GM12891 (cell line): ENCODE results near the gene LHFPL2.

Source experiments
- DNase-seq: peaks from one replicate; pipeline ENCODE4 v3.0.0; 2011; ENCODE audit warnings: low spot score; ENCODE audit not compliant: insufficient read length
- FAIRE-seq: peaks from 2 replicates; lab custom pipeline; 2011; peaks lifted over from hg19 to GRCh38; lab: Jason Lieb, UNC
- PAX5 ChIP-seq: IDR thresholded peaks from 2 replicates; pipeline ENCODE4 v1.6.1; 2011; ENCODE audit warnings: low read length, moderate library complexity, mild to moderate bottlenecking; ENCODE audit not compliant: insufficient read depth, severe bottlenecking
- POLR2A ChIP-seq: IDR thresholded peaks from 2 replicates; pipeline ENCODE4 v1.6.1; 2011; ENCODE audit warnings: low read depth, low read length, control low read depth
- POLR2AphosphoS5 ChIP-seq: IDR thresholded peaks from 2 replicates; pipeline ENCODE4 v1.6.1; 2011; ENCODE audit warnings: low read depth, low read length, control low read depth
- POU2F2 ChIP-seq: IDR thresholded peaks from 2 replicates; pipeline ENCODE4 v1.6.1; 2011; ENCODE audit warnings: low read depth, mild to moderate bottlenecking, control low read depth, low read length, moderate library complexity
- SPI1 ChIP-seq: IDR thresholded peaks from 2 replicates; pipeline ENCODE4 v1.6.1; 2011; ENCODE audit warnings: low read depth, low read length, control low read depth
- TAF1 ChIP-seq: IDR thresholded peaks from 2 replicates; pipeline ENCODE4 v1.6.1; 2011; ENCODE audit warnings: low read depth, low read length, control low read depth

LHFPL2 gene

DNA sequence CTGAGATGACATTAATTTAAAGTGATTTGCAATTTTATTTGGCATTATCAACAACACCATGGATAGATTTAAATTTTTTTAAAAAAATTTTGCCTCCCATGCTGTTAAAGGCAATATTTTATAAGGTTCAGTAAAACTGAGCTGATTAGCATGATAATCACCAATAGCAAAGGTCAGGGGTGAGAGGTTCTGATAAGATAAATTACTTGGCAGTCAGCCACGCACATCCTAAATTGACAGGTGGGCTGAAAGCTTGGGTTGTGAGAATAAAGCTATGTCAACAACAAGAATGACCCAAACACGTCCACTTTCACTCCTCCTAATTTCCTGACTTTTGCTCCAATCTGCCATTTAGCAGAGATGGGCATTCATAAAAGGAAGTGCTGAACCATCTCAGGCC, 127.1 kb downstream of the LHFPL2 start:
- TF ChIP-seq POLR2AphosphoS5 (no peak), POLR2A (no peak), PAX5 (no peak), TAF1 (no peak)
- FAIRE-seq, result no peak
- DNase-seq, result no peak

DNA sequence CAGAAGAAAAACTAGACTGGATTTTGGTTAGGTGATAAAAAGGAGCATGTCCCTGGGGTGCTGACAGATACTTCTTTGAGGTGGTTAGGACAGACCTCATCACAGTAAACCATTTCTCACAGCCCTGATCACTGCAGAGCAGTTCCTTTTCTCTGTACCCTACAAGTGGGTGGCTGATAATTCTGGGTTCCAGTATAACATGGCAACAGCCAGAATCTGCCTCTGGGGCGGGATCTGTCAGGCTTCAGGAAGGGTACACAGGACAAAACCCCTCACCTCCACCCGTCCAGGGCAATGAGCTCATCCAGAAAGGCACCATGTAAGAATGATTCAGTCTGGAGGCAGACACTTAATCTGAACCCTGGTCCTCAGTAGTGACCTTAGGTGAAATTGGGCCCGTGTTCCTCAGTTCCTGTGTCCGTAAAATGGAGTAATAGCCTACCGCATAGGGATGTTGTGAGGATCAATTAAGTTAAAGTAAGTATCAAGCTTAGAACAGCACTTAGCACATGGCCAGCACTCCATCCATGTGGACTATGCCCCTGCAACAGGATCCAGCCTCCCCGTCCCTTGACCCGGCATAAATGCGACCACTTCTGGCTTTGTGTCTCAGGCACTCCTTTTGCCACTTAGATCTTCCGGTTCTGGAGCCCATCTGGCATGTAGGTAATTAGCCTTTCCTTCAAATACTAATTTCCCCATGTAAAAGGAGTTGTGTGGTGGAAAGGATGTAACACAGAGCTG, 129.2 kb downstream of the LHFPL2 start:
- TF ChIP-seq POLR2A, result no peak
- peak; percentile 42 for TF ChIP-seq SPI1
- FAIRE-seq, result no peak
- no peak for DNase-seq

DNA sequence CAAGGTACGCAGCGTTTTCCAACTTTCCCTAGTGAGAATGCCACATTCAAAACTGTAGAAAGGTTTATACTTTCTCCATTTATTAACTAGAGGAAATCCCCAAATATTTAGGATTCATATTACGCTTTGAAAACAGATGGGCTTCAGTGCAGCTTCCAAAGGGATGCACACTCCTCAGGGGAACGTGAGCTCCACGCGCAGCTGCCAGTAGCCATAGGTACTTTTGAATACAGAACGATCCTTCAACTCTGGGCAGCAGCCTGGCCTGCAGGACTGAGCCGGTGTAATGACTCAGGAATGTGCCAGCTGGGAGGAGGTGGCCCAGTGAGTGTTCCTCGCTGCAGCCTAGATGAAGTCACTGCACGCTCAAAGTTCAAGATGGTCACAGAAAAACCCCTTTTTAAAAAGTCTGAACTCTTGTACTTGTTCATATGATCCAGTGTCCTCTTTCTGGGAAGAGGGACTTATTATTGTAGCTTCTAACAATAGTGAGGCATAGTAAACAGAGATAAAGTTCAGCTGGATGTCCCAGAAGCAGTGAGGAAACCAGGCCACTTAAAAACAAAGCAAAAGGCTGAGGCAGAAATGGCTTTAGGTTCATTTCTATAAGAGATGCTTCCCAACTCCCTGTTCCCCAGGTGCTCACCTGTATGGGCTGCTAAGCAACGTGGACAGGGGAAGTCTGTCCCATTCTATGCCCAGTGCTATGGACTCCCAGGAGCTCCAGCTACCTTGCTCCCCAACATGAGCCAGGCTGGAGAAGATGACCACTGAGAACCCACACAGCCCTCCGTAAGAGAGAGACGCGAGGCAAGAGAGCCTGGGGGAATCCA, 130.0 kb downstream of the LHFPL2 start:
- DNase-seq (no peak), FAIRE-seq (no peak)
- no peak for TF ChIP-seq TAF1
- no peak for TF ChIP-seq POLR2A
- TF ChIP-seq POLR2AphosphoS5, result no peak
- TF ChIP-seq PAX5, result no peak
- no peak for TF ChIP-seq SPI1
- TF ChIP-seq POU2F2, result no peak

GRCh38 chr5:78515670-78516069, 132.9 kb downstream of the LHFPL2 start:
- DNase-seq (no peak), FAIRE-seq (no peak)
- no peak for TF ChIP-seq SPI1
- TF ChIP-seq PAX5, result no peak
- TF ChIP-seq POLR2A, result no peak
- TF ChIP-seq TAF1, result no peak
- TF ChIP-seq POU2F2, result no peak
- TF ChIP-seq POLR2AphosphoS5, result no peak

DNA sequence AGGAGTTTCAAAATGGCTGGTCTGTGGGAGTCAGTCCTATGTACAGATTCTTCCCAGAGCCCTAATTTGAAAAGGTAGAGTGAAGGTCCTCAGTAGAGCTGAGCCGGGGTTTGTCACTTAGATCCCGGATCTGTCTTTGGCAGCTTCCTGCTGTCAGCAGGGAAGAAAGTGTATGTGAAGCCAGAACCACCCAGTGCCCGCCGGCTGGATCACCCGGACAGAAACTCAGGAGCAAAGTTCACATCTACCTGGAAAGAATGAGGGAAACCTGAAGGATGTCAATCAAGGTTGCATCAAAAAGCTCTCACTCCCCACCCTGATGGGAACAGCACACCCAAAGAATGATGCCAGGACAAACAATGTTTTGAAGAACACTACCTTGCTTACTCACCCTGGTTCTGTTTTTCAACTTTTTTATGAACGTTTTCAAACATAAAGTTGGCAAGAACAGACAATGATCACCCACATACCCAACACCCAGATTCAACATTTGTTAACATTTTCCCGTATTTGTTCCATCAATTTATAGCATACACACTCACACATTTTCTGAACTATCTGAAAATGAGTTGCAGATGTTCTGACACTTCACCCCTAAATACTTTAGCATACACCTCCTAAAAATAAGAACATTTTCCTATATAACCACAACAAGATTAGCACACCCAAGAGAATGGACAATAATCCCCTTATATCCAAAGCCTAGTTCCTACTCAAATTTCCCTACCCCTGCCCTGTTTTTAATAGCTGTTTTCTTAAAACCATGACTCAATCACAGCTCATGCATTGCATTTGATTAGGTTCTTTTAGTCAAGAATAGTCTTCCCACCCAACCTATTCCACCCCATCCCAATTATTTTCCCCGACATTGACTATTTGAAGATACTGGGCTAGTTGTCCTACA, 133.9 kb downstream of the LHFPL2 start:
- TF ChIP-seq PAX5 (no peak), POU2F2 (no peak), SPI1 (no peak), POLR2A (no peak), TAF1 (no peak), POLR2AphosphoS5 (no peak)
- FAIRE-seq, result no peak
- DNase-seq, result no peak

DNA sequence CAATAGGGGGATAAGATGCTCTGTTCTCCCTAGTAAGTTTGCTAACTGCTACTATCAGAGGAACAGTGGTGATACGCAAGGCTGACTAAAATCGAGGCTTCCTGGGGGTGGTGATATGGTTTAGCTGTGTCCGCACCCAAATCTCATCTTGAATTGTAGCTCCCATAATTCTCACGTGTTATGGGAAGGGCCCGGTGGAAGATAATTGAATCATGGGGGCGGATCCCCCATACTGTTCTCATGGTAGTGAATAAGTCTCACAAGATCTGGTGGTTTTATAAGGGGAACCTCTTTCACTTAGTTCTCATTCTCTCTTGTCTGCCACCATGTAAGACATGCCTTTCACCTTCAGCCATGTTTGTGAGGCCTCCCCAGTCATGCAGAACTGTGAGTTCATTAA, 135.1 kb downstream of the LHFPL2 start:
- DNase-seq (no peak), FAIRE-seq (no peak)
- no peak for TF ChIP-seq POLR2A

DNA sequence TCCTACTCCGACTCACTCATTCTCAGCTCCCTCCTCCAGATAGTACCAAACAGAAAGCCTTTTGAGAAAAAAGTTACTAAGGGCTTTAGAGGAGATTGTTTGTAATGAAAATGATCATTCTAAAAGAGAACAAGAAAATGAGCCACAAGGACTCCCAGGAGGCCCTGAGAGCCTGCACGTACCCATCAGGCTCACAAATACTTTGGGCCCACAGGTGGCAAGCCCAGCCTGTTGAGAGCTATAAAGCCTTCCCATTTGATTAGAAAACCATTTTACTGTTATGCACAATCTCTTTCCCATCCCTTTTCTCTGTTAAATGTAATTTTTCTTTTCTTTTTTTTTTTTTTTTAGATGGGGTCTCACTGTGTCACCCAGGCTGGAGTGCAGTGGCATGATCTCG, 136.1 kb downstream of the LHFPL2 start:
- no peak for TF ChIP-seq PAX5
- TF ChIP-seq TAF1, result no peak
- no peak for TF ChIP-seq POLR2A
- TF ChIP-seq SPI1, result no peak
- TF ChIP-seq POLR2AphosphoS5, result no peak
- no peak for DNase-seq
- no peak for FAIRE-seq

DNA sequence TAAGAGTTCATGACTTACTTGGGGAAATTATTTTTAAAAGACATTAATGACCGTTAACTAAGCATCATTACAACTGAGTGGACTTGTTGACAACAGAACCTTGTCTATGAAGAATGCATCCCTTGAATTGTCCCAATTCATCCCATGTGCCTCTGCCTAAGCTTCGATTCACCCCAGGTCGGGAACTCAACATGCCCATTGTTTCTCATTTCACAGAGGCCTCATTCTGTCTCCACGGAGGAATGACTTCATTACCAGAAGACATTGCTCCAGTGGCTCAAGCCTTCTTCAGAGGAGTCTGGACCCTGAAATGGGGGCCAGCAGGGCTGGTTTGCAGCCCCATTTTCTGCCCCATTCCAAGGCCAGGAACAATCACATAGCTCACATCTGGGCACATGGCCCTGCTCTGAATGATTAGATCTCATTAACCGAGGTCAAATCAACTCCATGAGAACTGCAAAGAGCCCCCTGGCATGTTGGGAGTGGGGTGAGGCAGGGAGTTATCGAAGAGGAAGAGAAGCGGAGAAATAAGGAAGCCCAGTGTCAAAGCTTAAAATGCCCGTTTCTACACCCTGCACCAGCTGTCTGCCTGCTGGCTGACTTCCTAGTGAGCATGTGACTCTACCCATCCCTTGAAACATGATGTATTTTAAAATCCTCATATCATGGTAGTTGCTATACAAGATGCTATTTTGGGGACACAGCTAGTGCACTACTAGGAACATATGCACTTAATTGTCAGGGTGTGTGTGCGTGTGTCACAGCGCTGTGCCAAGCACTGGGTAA, 137.3 kb downstream of the LHFPL2 start:
- TF ChIP-seq PAX5 (no peak), POLR2A (no peak), SPI1 (no peak), TAF1 (no peak), POLR2AphosphoS5 (no peak), POU2F2 (no peak)
- DNase-seq (no peak), FAIRE-seq (no peak)

DNA sequence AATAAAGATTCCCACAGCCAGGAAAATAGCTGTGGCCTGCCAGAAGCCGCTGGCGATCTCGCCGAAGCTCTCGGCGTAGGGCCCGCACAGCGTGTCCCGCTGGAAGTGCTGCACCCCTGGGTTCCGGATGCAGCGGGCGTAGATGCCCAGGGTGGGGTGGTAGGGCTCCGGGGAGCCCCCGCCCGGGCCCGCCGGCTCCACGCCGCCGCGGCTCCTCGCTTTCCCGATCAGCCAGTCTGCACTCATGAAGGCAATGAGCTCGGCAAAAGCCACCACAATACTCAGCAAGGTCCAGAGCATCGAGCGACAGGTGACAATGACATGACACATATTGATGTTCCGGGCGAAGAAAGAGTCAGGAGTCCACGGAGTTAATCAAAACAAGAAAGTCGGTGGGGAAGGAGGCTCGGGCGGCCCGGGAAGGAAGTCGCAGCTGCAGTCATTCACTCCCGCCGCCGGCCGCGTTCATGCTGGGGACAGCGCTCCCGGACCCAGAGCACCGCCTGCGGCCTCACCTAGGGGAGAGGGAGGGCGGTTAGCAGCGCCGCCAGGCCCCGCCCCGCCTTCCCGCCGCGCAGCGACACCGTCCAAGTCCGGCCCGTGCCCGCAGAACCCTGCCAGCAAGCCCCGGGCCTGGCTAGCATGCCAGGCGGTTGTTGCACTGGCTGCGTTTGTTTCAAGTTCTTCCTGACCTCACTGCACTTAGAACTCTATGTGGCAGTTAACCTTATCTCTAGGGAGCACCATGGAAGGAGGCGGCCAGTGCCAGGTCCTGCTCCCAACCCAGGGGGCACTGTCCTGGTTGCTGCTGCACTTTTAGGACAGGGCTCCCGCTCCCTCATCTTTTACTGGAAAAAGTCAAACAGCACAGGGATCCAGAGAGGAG, 138.4 kb downstream of the LHFPL2 start:
- no peak for TF ChIP-seq POLR2AphosphoS5
- no peak for TF ChIP-seq TAF1
- peak; percentile 17; the same call in 1 of the 2 replicates for TF ChIP-seq SPI1
- no peak for TF ChIP-seq POLR2A
- TF ChIP-seq PAX5, result no peak
- TF ChIP-seq POU2F2, result no peak
- DNase-seq (peak; percentile 66), FAIRE-seq (peak; percentile 78)
